Measurements from ENCODE around the gene FRAS1. TPM values are rescaled to one million over a fixed set of nuclear protein-coding genes. Genes with fewer than 3 reads are reported as not detected.

FRAS1 gene
- total and polyA plus RNA-seq, 8 donors: 4.7 to 21.5 (median 14.7) TPM

DNA sequence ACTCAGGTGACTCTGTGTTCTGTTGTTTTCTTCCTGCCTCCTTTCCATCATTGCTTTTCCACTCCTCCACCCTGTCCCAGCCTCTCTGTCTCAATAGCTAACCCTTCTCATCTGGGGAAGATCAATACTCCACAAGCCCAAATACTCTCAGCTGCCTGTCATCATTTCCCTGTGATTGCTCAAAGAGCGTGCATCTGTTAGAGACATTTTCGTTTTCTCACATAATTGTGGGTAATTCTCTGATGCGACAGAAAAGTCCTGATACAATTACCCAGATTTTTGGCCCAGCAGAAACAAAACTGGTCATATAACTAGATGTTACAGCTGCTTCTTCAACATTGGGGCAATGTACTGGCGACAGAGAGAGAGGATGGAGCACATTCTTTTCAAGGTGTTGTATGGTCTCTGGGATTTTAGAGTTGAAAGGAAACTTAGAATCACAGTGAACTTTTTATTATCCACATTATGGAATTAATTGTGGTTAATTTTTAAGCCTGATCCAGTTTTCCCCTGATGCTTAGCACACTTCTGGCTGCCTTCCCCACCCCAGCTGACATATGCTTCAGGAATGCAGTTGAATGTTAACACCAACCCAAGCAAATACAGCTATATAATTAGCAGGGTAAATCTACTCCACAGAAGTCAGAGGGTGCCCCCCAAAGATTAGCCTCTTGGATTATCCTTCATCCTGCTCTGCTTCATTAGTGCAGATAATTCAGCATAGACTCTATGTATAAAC, 323.0 kb downstream of the FRAS1 start:
- WGBS, 2 donors: 61 to 62% methylated on average over 4 of the region's 4 CpGs
- peak overlapping the region in 1 of 4 donors; percentile 27 for H3K27ac ChIP-seq
- H3K4me3 ChIP-seq: no peak overlapping the region
- ATAC-seq (peak in 3 of 4 donors; percentile 43 to 91 (median 46)), FAIRE-seq (no peak), DNase-seq (peak in 1 of 6 donors; percentile 32)
- no peaks in the 10 kb centered on the region for H3K27me3 ChIP-seq
- intact Hi-C loops (cut with DNase I): no loop called here
- no peaks in the 10 kb centered on the region for H3K4me1 ChIP-seq
- H3K36me3 ChIP-seq: no peaks in the 10 kb centered on the region
- TF ChIP-seq, protein P1, sequence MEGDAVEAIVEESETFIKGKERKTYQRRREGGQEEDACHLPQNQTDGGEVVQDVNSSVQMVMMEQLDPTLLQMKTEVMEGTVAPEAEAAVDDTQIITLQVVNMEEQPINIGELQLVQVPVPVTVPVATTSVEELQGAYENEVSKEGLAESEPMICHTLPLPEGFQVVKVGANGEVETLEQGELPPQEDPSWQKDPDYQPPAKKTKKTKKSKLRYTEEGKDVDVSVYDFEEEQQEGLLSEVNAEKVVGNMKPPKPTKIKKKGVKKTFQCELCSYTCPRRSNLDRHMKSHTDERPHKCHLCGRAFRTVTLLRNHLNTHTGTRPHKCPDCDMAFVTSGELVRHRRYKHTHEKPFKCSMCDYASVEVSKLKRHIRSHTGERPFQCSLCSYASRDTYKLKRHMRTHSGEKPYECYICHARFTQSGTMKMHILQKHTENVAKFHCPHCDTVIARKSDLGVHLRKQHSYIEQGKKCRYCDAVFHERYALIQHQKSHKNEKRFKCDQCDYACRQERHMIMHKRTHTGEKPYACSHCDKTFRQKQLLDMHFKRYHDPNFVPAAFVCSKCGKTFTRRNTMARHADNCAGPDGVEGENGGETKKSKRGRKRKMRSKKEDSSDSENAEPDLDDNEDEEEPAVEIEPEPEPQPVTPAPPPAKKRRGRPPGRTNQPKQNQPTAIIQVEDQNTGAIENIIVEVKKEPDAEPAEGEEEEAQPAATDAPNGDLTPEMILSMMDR (IDR thresholded peaks at IDR 0.05): no peak
- H3K9me3 ChIP-seq: no peaks in the 10 kb centered on the region

- Histone ChIP-seq H3K9me3 (no peaks in the 10 kb centered on the region), H3K4me3 (no peak overlapping the region), H3K27me3 (no peaks in the 10 kb centered on the region), H3K36me3 (no peaks in the 10 kb centered on the region), H3K4me1 (no peaks in the 10 kb centered on the region), H3K27ac (no peak overlapping the region)
- DNase-seq (no peak), FAIRE-seq (no peak), ATAC-seq (no peak)
- intact Hi-C loops (cut with DNase I): no loop called here
- TF ChIP-seq, protein P1 (IDR thresholded peaks at IDR 0.05): no peak
Observed at GRCh38 chr4:78386679-78387078, 329.6 kb downstream of the FRAS1 start.

DNA sequence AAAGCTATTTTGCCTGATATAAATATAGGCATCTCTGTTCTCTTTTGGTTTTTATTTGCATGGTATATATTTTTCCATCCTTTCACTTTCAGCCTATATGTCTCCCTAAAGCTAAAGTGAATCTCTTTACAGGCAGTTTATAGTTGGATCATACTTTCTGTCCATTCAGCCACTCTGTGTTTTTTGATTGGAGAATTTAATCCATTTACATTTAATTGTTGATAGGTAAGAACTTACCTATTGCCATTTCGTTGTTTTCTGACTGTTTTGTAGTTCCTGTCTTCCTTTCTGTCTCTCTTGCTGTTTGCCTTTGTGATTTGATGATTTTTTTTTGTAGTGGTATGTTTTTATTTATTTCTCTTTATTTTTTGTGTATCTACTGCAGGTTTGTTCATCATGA, 338.5 kb downstream of the FRAS1 start:
- H3K27ac ChIP-seq: no peak overlapping the region
- intact Hi-C loops (cut with DNase I): no loop called here
- H3K36me3 ChIP-seq: no peaks in the 10 kb centered on the region
- WGBS, 2 donors: 53 to 62% methylated on average over 1 of the region's 1 CpG
- DNase-seq: no peak
- no peaks in the 10 kb centered on the region for H3K27me3 ChIP-seq
- H3K9me3 ChIP-seq: no peaks in the 10 kb centered on the region
- TF ChIP-seq, protein P1 (IDR thresholded peaks at IDR 0.05): no peak
- H3K4me3 ChIP-seq: no peak overlapping the region
- no peak for FAIRE-seq
- no peak for ATAC-seq
- no peaks in the 10 kb centered on the region for H3K4me1 ChIP-seq

DNA sequence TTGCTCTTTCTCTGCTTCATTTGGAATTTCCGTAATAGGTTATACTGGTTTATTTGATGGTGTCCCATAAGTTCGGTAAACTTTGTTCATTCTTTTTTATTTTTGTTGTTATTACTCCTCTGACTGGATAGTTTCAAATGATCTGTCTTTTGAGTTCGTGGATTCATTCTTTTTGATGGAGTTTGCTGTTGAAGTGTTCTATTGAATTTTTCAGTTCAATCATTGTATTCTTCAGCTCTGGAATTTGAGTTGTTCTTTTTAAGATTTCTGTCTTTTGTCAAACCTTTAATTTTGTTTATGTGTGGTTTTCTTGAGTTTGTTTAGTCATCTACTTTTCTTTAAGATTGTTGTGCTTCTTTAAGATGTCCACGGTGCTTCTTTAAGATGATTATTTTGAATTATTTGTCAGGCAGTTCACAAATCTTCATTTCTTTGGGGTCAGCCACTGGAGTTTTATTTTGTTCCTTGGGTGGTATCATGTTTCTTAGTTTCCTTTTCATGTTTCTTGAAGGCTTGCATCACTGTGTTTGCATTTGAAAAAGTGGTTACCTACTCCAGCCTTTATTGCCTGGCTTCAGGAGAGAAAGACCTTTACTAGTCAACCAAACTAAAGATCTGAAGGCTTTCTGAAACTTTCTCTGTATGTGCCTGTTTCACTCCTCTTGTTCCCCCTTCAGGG, 339.6 kb downstream of the FRAS1 start:
- 79 to 93% methylated on average over 4 of the region's 4 CpGs for WGBS, 2 donors
- peaks cover 0 to 7% (median 0%) of the 10 kb centered on the region in 3 donors for H3K36me3 ChIP-seq
- H3K27ac ChIP-seq: no peak overlapping the region
- DNase-seq: no peak
- FAIRE-seq: no peak
- no peak for ATAC-seq
- H3K4me1 ChIP-seq: no peaks in the 10 kb centered on the region
- no peaks in the 10 kb centered on the region for H3K27me3 ChIP-seq
- intact Hi-C loops (cut with DNase I): no loop called here
- H3K9me3 ChIP-seq: no peaks in the 10 kb centered on the region
- H3K4me3 ChIP-seq: no peak overlapping the region
- TF ChIP-seq, protein P1 (IDR thresholded peaks at IDR 0.05): no peak

DNA sequence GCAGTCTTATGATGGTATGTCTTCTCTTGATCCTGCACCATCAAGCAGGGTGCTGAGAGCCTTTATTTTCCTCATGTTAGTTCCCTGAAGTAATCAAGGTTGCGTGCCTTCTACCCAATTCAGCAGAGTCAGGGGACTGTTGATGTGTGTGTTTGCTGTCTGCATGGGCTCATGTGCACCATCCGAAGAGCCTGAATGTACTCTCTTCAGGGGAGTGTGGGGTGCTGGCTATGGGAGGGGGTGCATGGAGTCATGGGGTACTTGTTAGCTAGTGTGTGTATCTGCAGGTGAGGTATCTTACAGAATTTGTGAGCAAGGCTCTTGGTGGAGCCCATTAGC, 340.1 kb downstream of the FRAS1 start:
- intact Hi-C loops (cut with DNase I): no loop called here
- H3K27ac ChIP-seq: no peak overlapping the region

More for the DNA sequence above, 340.1 kb downstream of the FRAS1 start:
- ATAC-seq: no peak
- Histone ChIP-seq H3K27me3 (no peaks in the 10 kb centered on the region), H3K4me1 (no peaks in the 10 kb centered on the region), H3K9me3 (no peaks in the 10 kb centered on the region), H3K4me3 (no peak overlapping the region), H3K36me3 (peaks cover 0 to 8% (median 0%) of the 10 kb centered on the region in 3 donors)
- no peak for DNase-seq
- WGBS, 2 donors: 77 to 95% methylated on average over 2 of the region's 2 CpGs
- TF ChIP-seq, protein P1 (IDR thresholded peaks at IDR 0.05): no peak
- no peak for FAIRE-seq

All from pancreas (tissue), 10 donors.